NCI-H1105 treated with DMSO at 0.1 percent for 48 hours (cell line): ENCODE data around the gene SLC25A1.

Experiments
- DNase-seq: peaks from one replicate; lab custom pipeline; 2025; lab: John Stamatoyannopoulos, UW

The SLC25A1 gene

GRCh38 chr22:19178657-19179496 is at the start of gene SLC25A1:
Gene SLC25A1, minus strand, starts transcription at chr22:19178736. Its CDS starts 63 bp downstream, at chr22:19178673.
- DNase-seq, result peak; percentile 70

DNA sequence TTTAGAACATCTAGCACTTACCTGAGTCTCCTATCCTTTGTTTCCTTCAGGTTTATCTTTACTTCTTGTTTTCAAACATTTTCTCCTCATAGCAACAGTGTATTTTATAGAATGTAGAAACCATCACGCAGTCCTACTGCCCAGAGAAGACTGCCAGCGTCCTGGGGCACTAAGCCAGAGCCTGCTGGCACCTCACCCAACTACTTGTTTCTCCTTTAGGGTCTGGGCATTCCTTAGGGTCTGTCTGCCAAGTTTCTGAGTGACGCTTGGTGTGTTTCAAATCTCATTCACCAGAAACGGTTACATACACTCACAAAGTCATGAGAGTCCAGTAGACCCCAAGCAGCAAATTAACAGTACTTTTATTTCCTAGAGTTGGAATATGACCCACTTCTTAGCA is 49.6 kb upstream of the SLC25A1 start:
- DNase-seq, result no peak

DNA sequence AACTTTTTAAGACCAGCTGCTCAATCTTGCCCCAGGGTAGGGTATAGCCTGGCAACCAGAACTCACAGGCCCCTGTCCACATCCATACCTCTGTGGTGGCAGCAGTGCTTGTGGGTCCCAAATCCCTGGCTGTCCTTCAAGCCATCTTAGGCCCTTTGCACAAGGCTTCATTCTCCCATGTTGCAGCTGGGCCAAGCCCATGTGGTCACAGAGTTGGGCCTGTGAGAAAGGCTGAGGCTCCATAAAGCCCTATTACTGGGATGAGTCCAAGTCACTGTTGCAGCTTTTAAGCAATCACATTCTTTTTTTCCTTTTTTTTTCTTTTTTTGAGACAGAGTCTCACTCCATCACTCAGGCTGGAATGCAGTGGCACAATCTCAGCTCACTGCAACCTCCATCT is 47.9 kb upstream of the SLC25A1 start:
- no peak for DNase-seq

DNA sequence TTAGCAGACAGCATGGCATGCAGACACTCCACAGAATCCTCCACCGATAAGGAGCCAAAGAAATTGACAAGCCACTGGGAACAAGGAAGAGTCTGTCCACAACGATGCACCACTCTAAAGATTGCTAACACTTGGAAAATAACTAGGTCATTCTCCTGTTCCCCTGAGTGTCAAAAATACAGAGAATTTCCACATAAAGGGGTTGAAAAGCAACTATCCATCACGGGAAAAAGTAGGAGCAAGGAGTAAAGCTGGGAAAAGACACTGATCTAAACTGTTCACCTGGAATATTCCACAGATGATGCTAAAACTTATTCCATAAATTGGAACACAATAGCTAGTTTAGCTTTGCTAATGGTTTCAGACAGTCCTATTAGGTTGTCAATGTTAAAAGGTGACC is 47.0 kb upstream of the SLC25A1 start:
- DNase-seq, result no peak

GRCh38 chr22:19224985-19225384 is 46.4 kb upstream of the SLC25A1 start:
- no peak for DNase-seq

DNA sequence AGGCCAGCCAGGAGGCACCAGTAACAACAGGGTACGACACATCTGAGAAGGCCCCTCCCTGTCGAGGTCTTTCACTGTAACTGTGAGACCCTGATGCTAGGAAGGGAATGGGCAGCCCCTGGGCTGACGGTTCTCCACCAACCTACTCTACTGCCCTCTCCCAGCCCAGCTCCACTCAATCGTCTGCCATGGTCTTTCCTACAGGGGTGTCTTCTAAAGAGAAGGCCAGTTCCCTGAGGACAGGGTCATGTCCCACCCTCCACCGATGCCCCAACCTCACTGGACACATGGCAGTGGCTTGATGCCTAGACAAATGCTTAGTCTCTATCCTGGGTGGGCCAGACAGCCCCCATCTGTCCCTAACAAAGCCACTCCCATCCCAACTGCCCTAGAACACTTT is 46.0 kb upstream of the SLC25A1 start:
- DNase-seq, result no peak

DNA sequence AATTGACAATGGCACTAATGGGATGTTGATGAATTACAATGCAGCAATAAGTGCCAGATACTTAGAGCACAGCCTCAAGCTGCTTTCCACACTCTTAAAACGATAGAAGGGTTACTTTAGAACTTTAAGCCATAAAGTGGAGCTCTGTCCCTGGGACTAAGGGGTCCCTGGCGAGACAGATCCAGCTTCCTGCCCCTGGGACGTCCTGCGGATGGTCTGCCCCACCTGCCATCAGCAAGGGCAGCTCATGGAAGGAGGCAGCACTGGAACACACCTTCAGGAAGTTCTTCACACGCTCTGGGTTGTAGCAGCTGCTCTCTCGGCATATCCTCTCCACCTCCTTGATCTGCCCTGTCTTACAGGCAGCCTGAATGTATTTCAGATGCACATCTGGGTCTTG is 45.1 kb upstream of the SLC25A1 start:
- no peak for DNase-seq

DNA sequence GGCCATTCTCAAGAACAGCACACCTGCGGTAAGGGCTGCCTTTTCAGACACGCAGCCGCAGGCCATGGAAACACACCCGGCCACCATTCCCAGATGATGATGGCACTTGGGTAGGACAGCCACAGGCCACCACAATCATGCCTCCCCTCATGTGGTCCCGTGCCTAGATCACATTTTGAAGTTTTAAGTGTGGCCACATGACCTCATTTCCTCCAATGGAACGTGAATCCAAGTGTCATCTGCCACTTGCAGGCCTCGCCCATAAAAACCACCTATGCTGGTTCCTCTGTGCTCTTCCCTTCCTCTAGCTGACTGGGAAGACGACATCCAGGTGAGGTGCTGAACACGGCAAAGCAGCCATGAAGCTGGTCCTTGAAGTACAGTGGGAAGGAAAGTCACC is 44.6 kb upstream of the SLC25A1 start:
- DNase-seq, result no peak

DNA sequence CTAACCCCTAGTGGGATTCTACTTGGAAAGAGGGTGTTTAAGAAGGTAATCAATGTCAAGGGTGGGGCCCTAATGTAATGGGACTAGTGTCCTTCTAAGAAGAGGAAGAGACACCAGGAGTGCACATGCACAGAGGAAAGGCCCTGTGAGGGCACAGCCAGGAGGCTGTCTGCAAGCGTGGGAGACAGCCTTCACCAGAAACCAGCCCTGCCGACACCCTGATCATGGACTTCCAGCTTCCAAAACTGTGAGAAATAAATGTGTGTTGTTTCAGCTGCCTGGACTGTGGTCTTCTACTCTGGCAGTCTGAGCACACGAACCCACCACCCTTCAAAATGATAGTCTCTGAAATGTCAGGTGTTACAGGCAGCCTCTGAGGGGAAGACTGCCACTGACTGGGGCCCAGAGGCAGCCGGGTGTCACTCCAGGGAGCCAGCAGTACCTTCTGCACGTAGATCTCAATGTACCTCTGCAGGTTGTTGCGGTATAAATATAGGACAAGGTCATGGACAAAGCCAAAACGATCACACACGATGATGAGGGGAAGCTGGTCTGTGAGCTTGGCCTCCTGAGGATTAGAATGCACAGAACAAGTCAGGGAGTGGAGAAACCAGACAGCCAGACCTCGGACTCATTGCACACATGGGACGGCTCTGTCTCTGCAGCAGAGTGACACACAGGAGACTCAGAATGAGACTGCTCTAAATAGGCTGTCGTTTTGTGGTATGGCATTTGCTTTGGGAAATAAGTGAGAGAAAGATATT is 43.9 kb upstream of the SLC25A1 start:
- DNase-seq, result no peak

DNA sequence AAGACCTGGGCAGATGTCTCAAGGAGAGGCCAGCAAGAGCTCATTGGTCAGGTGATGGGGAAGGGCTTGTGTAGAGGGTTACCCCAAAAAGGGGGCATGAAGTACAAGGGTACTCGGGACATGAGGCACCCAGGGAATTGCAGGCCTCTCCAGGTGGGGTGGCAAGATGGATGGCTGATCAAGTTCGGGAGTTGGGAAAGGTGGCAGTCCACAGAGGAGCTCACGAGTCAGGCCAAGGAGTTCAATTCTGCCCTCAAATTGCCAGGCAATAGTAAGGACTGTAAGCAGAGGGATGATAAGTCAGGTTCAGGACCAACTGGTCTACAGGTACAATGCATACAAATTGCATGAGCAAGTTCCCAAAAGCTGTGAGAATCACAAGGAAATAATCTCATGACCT is 42.3 kb upstream of the SLC25A1 start:
- DNase-seq, result no peak

- no peak for DNase-seq
Observed at GRCh38 chr22:19218541-19219233, 40.2 kb upstream of the SLC25A1 start.

- DNase-seq, result no peak
Observed at GRCh38 chr22:19216579-19216978, 38.0 kb upstream of the SLC25A1 start.

DNA sequence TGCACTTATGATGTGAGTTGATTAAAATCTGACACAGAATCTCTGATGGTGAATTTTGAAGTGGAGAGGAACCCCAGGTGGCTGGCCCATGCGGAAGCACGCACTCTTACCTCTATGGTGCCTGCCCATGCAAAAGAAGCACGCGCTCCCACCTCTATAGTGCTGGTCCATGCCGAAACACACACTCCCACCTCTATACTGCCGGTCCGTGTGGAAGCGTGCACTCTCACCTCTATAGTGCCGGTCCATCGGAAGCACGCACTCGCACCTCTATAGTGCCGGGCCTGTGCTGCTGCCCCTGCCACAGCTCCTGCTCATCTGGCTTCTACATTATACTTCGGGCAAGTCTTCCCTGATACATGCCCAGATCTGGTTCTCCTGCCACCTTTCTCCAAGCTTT is 36.8 kb upstream of the SLC25A1 start:
- no peak for DNase-seq

GRCh38 chr22:19214078-19214473 is 35.5 kb upstream of the SLC25A1 start:
- no peak for DNase-seq

- no peak for DNase-seq
Observed at GRCh38 chr22:19213442-19214077, 35.0 kb upstream of the SLC25A1 start.

- no peak for DNase-seq
Observed at GRCh38 chr22:19213001-19213400, 34.5 kb upstream of the SLC25A1 start.

- no peak for DNase-seq
Observed at GRCh38 chr22:19212302-19212870, 33.9 kb upstream of the SLC25A1 start.

DNA sequence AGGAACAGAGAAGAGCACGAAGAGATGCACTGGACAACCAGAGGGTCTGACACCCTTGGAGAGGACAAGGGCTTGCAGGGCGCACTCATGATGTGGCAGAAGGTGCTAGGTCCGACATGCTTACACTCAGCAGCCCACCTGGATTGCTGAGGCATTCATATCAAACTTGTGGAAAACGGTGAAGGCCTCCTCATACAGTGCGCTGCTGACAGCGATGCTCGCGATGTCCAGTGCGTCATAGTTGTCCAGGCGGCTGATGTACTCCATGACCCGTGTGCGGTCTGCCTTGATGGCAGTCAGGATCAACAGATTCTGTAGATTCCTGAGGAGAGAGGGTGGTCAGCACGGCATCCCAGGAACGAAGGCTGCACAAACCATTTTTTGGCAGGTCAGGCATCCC is 31.7 kb upstream of the SLC25A1 start:
- DNase-seq, result no peak

DNA sequence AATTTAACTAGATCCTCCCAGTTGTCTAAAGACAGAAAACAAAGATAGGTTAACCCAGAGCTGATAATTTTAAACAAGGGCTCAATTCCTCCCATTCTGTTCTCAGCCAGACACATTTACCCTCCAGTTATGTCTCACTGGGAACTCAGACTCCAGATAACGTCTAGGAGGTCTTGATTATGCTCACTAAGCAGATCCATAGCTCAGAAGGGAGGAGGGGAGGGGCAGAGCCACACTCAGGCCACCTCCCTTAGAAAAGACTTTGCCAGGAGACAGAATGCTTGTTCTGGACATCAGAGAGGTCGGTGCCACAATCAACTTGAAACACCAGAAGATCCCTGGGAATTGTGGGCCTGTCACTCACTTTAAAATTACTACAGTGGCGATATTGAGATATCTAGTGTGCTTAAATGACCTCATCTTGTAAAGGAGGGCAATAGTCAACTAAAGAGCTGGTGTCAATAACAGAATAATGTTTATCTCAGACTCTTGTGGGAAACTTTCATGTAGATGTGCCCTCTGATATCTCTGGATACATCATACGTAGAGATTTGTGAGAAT is 29.8 kb upstream of the SLC25A1 start:
- DNase-seq, result no peak

DNA sequence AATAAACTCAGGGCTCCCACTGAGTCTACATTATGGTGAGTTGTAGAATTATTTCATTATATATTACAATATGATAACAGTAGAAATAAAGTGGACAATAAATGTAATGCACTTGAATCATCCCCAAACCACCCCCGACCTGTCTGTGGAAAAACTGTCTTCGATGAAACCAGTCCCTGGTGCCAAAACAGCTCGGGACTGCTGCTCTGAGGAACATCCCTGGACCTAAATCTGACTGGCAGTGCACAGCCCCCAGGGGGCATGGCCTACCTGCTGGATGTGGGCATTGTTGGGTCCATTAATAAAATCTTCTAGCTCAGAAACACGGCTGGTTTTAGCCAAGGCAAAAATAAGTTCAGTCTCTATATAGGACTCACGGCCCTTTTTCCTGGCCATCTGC is 29.3 kb upstream of the SLC25A1 start:
- DNase-seq, result no peak

GRCh38 chr22:19207401-19207808 is 28.9 kb upstream of the SLC25A1 start:
- no peak for DNase-seq

GRCh38 chr22:19206287-19206686 is 27.8 kb upstream of the SLC25A1 start:
- DNase-seq, result no peak
